ENCODE measurements around the gene ASIC2.

ASIC2 gene

DNA sequence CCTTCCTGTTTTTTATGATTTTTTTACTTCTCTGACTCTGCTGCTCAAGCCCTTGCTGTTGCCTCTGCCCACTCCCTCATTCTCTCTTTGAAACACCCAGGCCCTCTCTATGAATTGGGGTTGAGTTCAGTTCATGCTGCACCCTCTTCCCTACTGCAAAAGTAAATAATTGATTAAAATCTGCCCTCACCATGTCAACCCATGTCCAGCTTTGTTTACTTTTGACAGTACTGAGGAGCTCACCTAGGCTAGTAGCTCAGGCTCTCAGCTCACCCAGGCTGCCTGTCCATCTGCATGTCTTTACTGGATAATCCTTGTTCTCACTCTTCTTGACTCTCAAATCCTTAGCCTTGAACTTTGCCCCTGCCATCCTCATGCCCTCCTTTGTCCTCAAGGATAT is 206.2 kb downstream of the ASIC2 start:
- no peak overlapping the region for H3K27ac ChIP-seq
- DNase-seq (ENCODE audit: low read depth, low spot score), result no peak

DNA sequence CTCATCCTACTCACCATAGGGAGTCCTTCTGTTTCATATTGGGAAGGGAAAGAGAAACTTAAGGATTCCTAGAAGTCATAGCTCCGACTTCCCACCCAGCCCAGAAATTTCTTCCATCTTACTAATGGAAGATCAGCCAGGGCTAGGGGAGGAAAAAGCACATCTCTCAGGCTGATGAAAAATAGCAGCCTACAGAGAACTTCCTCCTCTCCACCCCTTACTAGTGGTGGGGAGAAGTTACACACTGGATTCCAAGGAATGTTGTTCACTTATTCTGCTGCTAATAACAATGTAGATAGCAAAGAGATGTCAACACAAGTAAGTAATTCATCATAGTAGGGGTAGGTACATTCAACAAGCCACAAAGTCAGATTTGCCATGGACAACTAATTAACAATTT is 207.1 kb downstream of the ASIC2 start:
- no peak overlapping the region for H3K27ac ChIP-seq
- DNase-seq (ENCODE audit: low read depth, low spot score), result no peak

DNA sequence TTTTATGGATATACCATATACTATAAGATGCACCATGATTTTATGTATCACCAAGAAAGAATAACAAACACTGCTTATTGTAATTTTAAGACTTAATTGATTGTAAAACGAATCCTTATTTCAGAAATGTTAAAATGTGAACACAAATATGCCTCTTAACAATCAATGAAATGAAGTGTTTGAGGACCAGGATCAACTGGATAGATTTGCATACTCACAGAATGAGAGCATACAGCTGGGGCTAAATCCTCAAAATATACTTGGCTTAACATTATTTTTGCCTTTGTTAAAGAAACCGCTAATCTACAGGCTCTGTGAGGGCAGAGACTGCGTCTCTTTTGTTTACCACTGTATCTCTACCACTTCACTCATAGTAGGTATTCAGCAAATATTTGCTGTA is 207.8 kb downstream of the ASIC2 start:
- H3K27ac ChIP-seq, result no peak overlapping the region
- DNase-seq (ENCODE audit: low read depth, low spot score), result no peak

DNA sequence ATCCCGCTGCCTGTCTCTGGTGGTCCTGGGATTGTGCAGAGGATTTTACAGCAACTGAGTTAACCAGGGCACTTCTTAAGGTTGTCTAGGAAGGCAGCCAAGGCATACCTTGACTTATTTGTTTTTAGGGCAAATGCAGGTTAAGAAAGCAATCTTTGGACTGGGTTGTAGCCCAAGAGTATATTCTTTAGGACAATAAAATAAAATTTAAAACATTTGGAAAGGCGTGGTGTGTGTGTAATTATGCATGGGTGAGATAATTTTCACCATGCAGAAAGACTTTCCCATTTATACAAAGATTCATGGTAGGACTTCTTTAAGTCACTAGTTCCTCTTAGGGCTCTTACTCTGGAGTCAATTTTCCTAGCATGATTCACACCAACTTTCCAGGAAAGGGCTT is 208.3 kb downstream of the ASIC2 start:
- no peak for DNase-seq (ENCODE audit: low read depth, low spot score)
- H3K27ac ChIP-seq, result no peak overlapping the region

DNA sequence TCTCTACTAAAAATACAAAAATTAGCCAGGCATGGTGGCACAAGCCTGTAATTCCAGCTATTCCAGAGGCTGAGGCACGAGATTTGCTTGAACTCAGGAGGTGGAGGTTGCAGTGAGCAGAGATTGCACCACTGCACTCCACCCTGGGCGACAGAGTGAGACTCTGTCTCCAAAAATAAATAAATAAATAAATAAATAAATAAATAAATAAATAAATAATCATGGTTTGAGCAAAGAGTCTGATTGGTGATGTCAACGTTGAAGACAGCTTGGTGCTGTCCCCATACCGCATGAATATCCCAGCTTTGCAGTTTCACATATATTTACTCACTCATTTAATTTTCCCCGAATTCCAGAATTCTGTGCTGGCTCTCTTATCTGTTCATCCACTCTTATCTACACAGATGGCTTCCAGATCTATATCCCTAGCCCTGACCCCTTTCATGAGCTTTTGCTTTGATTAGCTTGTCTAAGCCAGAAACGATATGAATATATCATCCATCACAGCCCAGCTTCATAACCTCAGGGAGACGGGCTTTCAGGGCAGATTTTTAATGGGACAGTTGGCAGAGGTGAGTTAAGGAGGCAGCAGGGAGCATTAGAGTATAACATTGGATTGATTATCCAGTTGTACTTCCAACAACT is 210.4 kb downstream of the ASIC2 start:
- H3K27ac ChIP-seq, result no peak overlapping the region
- no peak for DNase-seq (ENCODE audit: low read depth, low spot score)

DNA sequence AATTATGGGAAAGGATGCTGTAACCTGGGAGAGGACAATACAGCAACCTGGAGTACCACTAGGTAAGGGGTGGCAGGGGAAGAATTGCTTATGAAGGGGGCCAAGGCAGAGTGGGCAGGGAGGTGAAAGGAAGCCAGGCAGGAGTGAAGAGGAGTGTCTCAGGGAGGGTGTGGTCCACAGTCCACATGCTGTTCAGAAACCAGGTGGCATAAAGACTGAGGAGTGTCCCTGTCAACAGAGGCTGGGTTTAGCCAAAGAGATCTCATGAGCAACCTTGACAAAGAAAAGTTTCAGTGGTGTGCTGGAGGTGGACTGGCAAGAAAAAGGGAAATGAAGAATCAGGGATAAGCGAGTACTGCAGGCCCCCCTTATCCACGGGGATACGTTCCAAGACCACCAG is 213.0 kb downstream of the ASIC2 start:
- no peak overlapping the region for H3K27ac ChIP-seq
- no peak for DNase-seq (ENCODE audit: low read depth, low spot score)

DNA sequence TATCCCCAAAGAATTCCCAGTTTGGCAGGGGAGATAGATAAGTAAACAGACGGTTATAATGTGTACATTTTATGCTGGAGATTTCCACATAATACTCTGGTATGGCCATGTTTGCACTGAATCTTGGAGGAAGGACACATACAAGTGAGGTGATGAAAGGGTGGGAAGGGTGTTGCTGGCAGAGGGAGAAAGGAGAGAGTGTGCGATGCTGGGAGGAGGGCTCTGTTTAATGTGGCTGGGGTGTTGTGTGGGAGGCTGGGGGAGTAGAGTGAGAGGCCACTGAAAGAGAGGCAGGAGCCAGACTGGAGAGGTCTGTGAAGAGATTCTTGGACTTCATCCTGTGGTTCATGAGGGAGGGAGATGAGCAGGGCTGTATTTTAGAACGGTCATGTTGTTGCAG is 213.9 kb downstream of the ASIC2 start:
- no peak for DNase-seq (ENCODE audit: low read depth, low spot score)
- no peak overlapping the region for H3K27ac ChIP-seq

DNA sequence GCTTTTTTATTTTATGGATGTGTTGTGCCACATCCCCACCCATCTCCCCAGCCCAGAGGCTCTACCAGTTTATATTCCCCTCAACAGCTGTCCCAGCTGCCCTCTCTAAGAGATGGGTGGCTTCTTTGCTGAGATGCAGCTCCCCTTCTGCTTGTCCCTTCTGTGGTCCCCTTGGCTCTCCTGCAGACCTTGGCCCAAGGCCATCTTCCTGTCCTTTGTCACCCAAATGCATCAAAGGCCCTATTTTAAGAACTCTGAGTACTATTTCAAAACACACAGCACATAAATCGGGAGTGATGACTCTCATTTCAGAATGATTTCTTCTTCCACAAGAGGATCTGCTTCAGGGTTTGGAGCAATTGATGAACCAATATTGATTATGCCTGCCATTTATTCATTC is 216.1 kb downstream of the ASIC2 start:
- no peak overlapping the region for H3K27ac ChIP-seq
- no peak for DNase-seq (ENCODE audit: low read depth, low spot score)

DNA sequence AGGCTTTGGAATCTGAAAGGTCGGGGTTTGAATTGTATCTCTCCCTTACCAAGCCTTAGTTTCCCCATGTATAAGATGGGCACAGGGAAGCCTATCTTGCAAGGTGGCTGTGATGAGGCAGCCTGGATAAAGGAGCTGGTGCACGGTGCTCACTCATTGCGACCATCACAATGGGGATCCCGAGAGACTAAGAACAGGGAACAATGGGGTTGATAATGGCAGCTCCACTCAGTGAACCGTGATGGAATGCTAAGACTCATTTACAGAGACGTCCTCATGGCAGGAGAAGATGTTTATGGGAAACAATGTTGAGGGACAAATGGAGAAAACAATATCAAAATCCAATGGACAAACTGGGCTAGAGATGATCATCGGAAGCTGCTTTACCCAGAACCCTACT is 219.7 kb downstream of the ASIC2 start:
- no peak overlapping the region for H3K27ac ChIP-seq
- DNase-seq (ENCODE audit: low read depth, low spot score), result no peak

DNA sequence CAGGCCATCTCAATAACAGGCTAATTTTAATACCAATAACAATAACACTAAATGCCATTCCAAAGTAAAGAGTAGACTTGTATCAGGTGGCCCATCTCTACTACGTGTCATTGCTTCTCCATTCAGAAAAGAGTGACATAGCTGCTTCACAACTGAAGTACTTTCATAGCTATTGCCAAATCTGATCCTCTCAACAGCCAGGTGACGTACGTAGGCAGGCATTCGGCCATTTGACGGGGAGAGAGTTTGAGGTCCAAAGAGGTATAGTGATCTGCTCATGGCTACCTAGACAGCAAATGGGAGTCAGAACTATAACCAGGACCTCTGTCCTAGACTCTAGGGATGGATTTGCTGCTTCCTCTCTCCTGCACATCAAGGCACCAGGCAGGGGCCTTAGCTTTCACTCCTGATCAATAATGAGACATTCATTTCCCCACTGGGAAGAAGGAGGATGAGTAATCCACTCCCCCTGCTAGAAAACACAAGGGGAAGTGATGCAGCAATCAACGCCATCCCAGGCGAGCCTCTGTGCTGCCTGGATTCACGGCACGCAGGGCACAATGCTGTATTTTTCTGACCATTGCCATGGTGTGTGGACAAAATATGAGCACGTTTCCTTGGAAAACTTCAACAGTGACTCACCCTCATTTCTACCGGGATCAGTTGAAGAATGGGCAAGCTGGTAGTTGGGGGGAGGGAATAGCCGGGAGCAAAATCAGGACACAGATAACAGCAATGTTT is 220.5 kb downstream of the ASIC2 start:
- no peak for DNase-seq (ENCODE audit: low read depth, low spot score)
- H3K27ac ChIP-seq, result no peak overlapping the region

DNA sequence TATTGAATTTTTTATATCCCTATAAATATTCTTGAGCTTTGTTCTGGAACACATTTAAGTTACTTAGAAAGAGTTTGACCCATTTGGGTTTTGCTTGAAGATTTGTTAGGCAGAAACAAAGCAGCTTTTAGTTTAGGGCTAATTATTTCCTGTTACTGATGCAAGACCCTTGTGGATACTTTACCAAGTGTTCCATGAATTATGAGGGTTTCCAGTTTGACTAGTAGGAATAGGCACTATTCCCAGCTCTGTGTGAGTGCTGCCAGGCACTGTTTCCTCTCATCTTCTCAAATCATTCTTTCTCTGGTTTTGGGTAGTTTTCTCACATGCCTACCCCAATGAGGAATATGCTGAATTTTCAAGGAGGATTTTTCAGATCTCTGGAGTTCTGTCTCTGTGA is 221.4 kb downstream of the ASIC2 start:
- no peak overlapping the region for H3K27ac ChIP-seq
- no peak for DNase-seq (ENCODE audit: low read depth, low spot score)

DNA sequence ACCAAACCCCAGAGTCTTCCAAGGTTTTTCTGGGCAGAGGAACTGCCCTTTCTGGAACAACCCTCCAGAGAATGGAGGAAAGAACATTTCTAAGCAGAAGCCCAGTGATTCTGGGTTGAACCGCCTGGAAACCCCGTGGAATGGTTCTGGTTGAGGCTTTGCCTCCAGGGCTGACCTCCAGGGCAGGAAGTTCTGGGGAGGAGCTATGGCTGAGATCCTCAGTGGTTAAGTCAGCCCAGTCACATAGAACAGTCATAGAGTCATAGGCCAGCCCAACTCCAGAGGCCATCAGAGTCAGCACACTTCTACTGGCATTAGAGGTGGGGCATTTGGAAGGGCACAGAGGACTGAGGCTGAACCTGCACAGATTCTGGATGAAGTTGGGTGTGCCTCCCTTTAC is 235.5 kb downstream of the ASIC2 start:
- DNase-seq (ENCODE audit: low read depth, low spot score), result no peak

DNA sequence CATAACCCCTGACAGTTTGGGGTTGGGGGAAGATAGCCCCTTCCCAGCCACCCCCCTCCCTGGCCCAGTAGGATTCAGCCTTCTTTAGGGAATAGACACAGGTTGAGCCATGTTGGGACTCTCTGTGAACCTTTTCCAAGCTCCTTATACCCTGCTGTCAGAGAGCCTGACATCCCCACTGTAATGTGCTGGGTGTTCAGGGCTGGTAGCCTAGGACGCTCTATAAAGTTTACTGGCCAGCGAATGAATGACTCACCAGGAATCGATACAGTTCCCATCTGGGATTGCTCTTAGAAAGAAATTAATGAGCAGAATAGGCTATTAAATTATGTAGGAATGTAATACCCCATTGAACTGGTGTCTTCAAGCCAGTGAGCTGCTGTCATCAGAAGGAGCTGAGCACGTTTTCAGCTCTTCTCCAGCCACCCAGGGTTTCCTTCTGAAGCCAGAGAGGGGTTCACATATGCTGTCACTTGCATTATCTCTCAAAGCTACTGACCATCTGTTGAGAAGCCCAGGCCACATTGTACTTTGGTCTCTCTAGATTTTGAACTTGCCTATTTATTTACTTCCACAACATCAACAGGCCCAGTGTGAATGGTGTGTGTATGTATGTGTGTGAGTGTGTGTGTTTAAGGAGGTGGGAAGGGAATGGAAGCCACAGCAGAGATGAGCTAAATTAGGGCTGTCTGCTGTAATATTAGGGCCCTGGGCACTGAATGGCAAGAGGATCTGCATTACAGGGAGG is 236.5 kb downstream of the ASIC2 start:
- DNase-seq (ENCODE audit: low read depth, low spot score), result no peak
- H3K27ac ChIP-seq, result no peak overlapping the region

More for the DNA sequence above, 235.5 kb downstream of the ASIC2 start:
- H3K27ac ChIP-seq, result no peak overlapping the region

DNA sequence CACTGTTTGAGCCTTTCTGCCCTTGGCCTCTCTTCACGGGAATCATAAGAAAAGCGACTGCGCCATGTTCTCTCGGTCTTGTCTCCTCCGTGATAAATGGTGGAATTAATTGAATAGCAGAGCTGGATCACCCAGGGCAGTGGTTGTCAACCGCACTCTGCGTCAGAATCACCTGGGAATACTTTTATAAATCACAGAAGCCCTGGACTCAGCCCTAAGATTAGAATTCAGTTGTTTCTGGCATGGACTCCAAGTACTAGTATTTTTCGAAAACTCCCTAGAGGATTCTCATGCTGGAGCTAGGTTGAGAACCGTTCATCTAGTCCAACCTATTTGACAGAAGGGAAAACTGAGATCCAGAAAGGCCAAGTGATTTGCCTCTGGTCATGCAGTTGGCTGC is 237.3 kb downstream of the ASIC2 start:
- no peak overlapping the region for H3K27ac ChIP-seq
- DNase-seq (ENCODE audit: low read depth, low spot score), result no peak

DNA sequence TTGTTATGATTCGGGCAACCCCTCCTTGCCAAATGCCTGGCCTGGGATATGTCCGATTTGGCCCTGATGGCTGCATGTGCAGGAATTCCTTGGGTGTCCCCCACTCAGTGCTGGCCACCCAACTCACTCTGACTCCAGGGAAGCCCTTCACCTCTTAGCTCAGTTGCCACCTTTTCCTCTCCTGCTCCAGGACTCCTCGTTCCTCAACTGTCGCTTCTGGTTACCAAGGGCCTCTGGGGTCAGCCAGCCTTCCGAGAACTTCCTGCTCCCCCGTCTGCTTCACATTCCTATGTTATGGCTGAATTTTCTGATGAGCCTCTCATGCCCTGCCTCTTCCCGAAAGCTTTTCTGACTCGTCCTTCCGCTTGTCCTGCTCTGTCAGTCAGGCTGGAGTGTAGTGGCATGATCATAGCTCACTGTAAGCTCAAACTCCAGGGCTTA is 237.9 kb downstream of the ASIC2 start:
- no peak overlapping the region for H3K27ac ChIP-seq
- DNase-seq (ENCODE audit: low read depth, low spot score), result no peak

DNA sequence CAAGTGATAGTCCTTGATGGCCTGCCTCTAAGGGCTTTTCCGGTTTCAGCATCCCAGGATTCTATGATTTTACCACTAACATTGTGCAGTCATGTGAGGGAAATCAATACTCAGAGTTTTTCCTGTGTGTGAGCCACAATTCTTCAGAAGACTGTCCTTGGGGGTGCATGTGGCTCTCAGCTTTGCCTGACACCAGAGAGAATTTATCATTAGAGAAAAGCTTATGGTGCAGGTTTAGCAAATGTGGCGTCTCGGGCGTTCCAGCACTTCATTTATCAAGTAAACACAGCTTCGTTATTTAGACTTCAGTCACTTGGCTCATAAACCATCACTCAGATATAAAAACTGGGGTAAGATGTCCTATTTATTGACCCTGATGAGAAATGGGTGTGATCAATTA is 238.7 kb downstream of the ASIC2 start:
- no peak overlapping the region for H3K27ac ChIP-seq
- DNase-seq (ENCODE audit: low read depth, low spot score), result no peak

DNA sequence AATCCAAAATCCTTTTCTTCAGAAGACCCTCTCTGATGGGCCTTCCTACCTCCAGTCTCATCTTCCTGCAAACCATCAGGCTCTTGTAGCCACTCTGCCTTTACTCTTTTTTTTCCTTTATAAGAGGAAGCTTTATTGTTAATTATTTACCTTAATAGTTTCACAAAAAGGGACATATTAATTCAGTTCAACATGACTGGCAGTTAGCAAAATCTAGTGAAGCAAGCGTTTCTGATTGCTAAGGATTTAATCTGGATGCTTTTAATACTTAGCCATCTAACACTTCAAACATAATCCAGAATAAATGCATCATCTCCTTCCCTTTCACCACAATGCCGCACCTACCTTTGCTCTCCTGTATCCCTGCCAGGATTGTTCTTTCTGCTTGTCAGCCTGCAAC is 239.4 kb downstream of the ASIC2 start:
- H3K27ac ChIP-seq, result no peak overlapping the region
- no peak for DNase-seq (ENCODE audit: low read depth, low spot score)

DNA sequence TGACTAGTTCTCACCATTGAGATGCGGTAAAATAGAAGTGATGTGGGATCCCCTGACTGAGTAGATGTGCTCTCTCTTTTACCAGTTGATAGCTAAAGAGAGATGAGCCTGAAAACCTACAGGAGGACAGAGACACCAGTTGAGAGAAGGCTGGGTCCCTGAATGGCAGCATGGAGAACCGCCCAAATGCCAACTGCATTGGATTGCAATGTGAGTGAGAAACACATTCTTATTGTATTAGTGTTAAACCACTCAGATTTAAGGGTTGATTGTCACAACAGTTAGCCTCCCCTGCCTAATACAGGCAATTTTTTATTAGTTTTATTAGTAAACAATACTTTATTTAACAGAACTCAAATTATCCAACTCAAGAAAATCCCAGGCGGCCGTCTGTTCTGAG is 240.2 kb downstream of the ASIC2 start:
- DNase-seq (ENCODE audit: low read depth, low spot score), result no peak
- no peak overlapping the region for H3K27ac ChIP-seq

DNA sequence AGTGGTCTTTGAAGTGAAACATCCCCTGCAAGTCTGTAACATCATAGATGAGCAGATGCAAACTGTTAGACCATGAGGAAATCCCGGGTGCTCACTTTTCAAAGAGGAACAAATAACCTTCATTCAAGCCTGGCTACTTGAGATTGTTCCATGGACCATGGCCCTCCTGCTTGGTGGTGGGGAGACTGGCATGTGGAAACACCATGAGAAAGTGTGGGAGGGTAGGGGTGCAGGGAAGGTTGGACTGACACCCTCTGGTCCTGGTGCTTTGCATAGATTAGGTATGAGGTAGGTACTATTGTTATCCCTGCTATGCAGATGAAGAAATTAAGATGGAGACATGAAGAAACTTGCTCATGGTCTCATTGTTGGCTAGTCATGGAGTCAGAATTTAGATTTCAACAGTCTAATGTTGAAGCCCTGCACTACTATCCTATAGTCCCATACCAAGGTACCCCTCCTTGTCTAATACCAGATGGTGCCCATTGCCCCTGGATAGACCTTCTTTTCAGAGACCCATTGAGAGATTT is 242.4 kb downstream of the ASIC2 start:
- DNase-seq (ENCODE audit: low read depth, low spot score), result no peak

DNA sequence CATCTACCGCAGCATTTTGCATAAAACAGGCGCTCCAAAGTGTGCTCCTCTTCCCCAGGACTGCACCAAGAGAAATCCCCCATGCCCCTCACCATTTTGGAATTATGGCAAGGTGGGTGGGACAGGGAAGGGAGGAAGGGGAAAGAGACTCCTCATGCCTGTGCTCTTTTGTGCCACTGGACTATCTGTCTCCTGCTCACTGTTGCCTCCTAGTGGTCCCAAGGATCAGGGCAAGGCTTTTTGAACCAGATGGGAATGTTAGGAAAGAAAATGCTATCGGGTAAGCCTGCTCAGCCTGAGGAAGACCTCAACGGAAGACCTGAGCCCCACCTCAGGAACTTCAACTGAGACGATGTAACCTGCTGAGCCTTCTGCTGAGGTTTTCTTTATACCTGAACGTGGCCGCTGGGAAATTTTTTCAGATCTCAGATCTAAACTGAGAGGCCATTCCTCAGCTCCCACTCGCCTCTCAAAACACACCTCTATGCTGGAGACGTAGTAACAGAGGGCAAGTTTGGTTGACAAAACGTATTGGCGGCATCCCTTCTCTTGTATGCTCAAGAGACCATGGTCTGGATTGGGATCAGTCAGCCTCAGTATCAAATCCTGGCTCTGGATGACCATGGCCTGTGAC is 243.2 kb downstream of the ASIC2 start:
- DNase-seq (ENCODE audit: low read depth, low spot score), result no peak

More for the DNA sequence above, 242.4 kb downstream of the ASIC2 start:
- no peak overlapping the region for H3K27ac ChIP-seq

More for the DNA sequence above, 243.2 kb downstream of the ASIC2 start:
- no peak overlapping the region for H3K27ac ChIP-seq

Data from epithelial cell of prostate (primary cell).